ENCODE results near the gene ASCC1. TPM values are rescaled to one million over a fixed set of nuclear protein-coding genes. Genes with fewer than 3 reads are reported as not detected.

Gene ASCC1
- total and polyA plus RNA-seq, 2 donors (not counting 1 experiment from before 2014, with no cell fraction given), result 17.9 to 28.1 TPM

GRCh38 chr10:72265508-72265907, 49.4 kb upstream of the ASCC1 start:
- Histone ChIP-seq H4K20me1 (ENCODE audit: control insufficient read depth, insufficient read depth, low read length, poor library complexity, severe bottlenecking) (no peaks in the 10 kb centered on the region), H3K27me3 (replicated peaks in 1 of 4; ENCODE audit: control extremely low read depth in 1 of 4, control insufficient read depth in 3 of 4, insufficient read depth in 4 of 4, low read length in 3 of 4) (no peaks in the 10 kb centered on the region), H3K9me3 (ENCODE audit: control extremely low read depth in 1 of 3, control insufficient read depth in 2 of 3, insufficient read depth in 1 of 3, low read length in 2 of 3) (no peaks in the 10 kb centered on the region), H3K36me3 (replicated peaks in 1 of 2; ENCODE audit: control extremely low read depth in 1 of 2, control insufficient read depth in 1 of 2, extremely low read depth in 1 of 2, insufficient read depth in 2 of 2, low read length in 1 of 2) (no peaks in the 10 kb centered on the region), H3K9ac (ENCODE audit: low read length) (no peak overlapping the region), H3K4me1 (ENCODE audit: control insufficient read depth in 2 of 2, insufficient read depth in 2 of 2, low read length in 2 of 2) (peaks cover 14 to 27% of the 10 kb centered on the region in 2 donors), H2AFZ (ENCODE audit: insufficient read depth, low read depth, low read length, poor library complexity, severe bottlenecking) (no peak overlapping the region), H3K4me3 (ENCODE audit: control extremely low read depth in 1 of 5, extremely low read depth in 1 of 5, insufficient read depth in 1 of 5, low read depth in 2 of 5, low read length in 4 of 5) (no peak overlapping the region), H3K27ac (ENCODE audit: low read length in 2 of 2) (no peak overlapping the region), H3K4me2 (replicated peaks; ENCODE audit: low read depth, low read length, poor library complexity, severe bottlenecking) (no peak overlapping the region), H3K79me2 (ENCODE audit: control insufficient read depth, insufficient read depth, low read length) (no peaks in the 10 kb centered on the region)
- H3K4me1 Mint-ChIP-seq, result peaks cover 26% of the 10 kb centered on the region
- no peak for TF ChIP-seq CTCF (IDR thresholded peaks at IDR 0.05)
- TF ChIP-seq EZH2 (IDR thresholded peaks at IDR 0.05; ENCODE audit: borderline replicate concordance, insufficient read depth, low read depth, low read length, poor library complexity, severe bottlenecking), result no peak
- no peak for DNase-seq
- POLR2A ChIA-PET, result interaction anchor here (0.6 to 1.1 kb wide), 5 partner anchors 9 to 330 kb away, joined by 3 to 4 read pairs (median 4); no protein-coding TSS in a partner anchor
- no peak overlapping the region for H3K4me3 Mint-ChIP-seq
- H3K27ac Mint-ChIP-seq, result peak overlapping the region; percentile 46
- no peaks in the 10 kb centered on the region for H3K27me3 Mint-ChIP-seq
- WGBS (ENCODE audit: insufficient coverage), result 91% methylated on average over 5 of the region's 6 CpGs
- CTCF ChIA-PET, result interaction anchor here (1.1 to 1.4 kb wide), 3 partner anchors 47 to 72 kb away, joined by 3 to 5 read pairs (median 4); no protein-coding TSS in a partner anchor
- H3K9me3 Mint-ChIP-seq (ENCODE audit: insufficient read depth), result no peaks in the 10 kb centered on the region
- ATAC-seq (ENCODE audit: low read depth), result no peak
- intact Hi-C loops (cut with micrococcal nuclease), result no loop called here

- peaks cover 32% of the 10 kb centered on the region for H3K4me1 Mint-ChIP-seq
- TF ChIP-seq EZH2 (IDR thresholded peaks at IDR 0.05; ENCODE audit: borderline replicate concordance, insufficient read depth, low read depth, low read length, poor library complexity, severe bottlenecking), result no peak
- TF ChIP-seq CTCF (IDR thresholded peaks at IDR 0.05), result no peak
- no peaks in the 10 kb centered on the region for H3K79me2 ChIP-seq (ENCODE audit: control insufficient read depth, insufficient read depth, low read length)
- no peak overlapping the region for H3K4me3 ChIP-seq (ENCODE audit: control extremely low read depth in 1 of 5, extremely low read depth in 1 of 5, insufficient read depth in 1 of 5, low read depth in 2 of 5, low read length in 4 of 5)
- H3K9me3 Mint-ChIP-seq (ENCODE audit: insufficient read depth), result no peaks in the 10 kb centered on the region
- no peak overlapping the region for H3K27ac ChIP-seq (ENCODE audit: low read length in 2 of 2)
- no peak overlapping the region for H2AFZ ChIP-seq (ENCODE audit: insufficient read depth, low read depth, low read length, poor library complexity, severe bottlenecking)
- WGBS (ENCODE audit: insufficient coverage), result 100% methylated on average over 1 of the region's 1 CpG
- no peaks in the 10 kb centered on the region for H3K9me3 ChIP-seq (ENCODE audit: control extremely low read depth in 1 of 3, control insufficient read depth in 2 of 3, insufficient read depth in 1 of 3, low read length in 2 of 3)
- no peaks in the 10 kb centered on the region for H3K27me3 ChIP-seq (replicated peaks in 1 of 4; ENCODE audit: control extremely low read depth in 1 of 4, control insufficient read depth in 3 of 4, insufficient read depth in 4 of 4, low read length in 3 of 4)
- no peak overlapping the region for H3K9ac ChIP-seq (ENCODE audit: low read length)
- intact Hi-C loops (cut with micrococcal nuclease), result loop anchor here (5.0 kb wide), 2 partner anchors 47 to 177 kb away; partner anchors contain the start of genes ANAPC16, ASCC1 and SPOCK2
- H3K36me3 ChIP-seq (replicated peaks in 1 of 2; ENCODE audit: control extremely low read depth in 1 of 2, control insufficient read depth in 1 of 2, extremely low read depth in 1 of 2, insufficient read depth in 2 of 2, low read length in 1 of 2), result no peaks in the 10 kb centered on the region
- no peak overlapping the region for H3K27ac Mint-ChIP-seq
- no peak for DNase-seq
- H3K4me2 ChIP-seq (replicated peaks; ENCODE audit: low read depth, low read length, poor library complexity, severe bottlenecking), result no peak overlapping the region
- H4K20me1 ChIP-seq (ENCODE audit: control insufficient read depth, insufficient read depth, low read length, poor library complexity, severe bottlenecking), result no peaks in the 10 kb centered on the region
- CTCF ChIA-PET, result interaction anchor here (1.4 to 1.9 kb wide), 3 partner anchors 10 to 70 kb away, joined by 4 to 5 read pairs (median 5); no protein-coding TSS in a partner anchor
- POLR2A ChIA-PET, result interaction anchor here (0.6 to 1.2 kb wide), 3 partner anchors 9 to 429 kb away, joined by 4 to 13 read pairs (median 6); partner anchors contain the start of gene DDIT4
- H3K4me3 Mint-ChIP-seq, result no peak overlapping the region
- no peaks in the 10 kb centered on the region for H3K27me3 Mint-ChIP-seq
- no peak for ATAC-seq (ENCODE audit: low read depth)
- H3K4me1 ChIP-seq (ENCODE audit: control insufficient read depth in 2 of 2, insufficient read depth in 2 of 2, low read length in 2 of 2), result peaks cover 24 to 37% of the 10 kb centered on the region in 2 donors
These were observed 48.5 kb upstream of the ASCC1 start for GRCh38 chr10:72264536-72264935.
